Panc1 (cell line): ENCODE results near the gene GRID2. TPM values are rescaled to one million over a fixed set of nuclear protein-coding genes. Genes with fewer than 3 reads are reported as not detected.

ENCODE experiments used
- ATAC-seq: fragments of 200-7000 bp; cut with Tn5 transposase; 2 replicates; pipeline ENCODE4 v1.9.1; 2020; ENCODE audit warnings: mild to moderate bottlenecking, moderate library complexity
- BruUV-seq: library from RNA; stranded (reverse); fragments of 400-500 nt; replicated peaks from 2 replicates; lab custom pipeline; 2021; lab: Mats Ljungman, UMichigan
- CTCF ChIA-PET: fragments of 300-600 bp; sonication (Branson Sonifier 250); formaldehyde crosslinking; loops from one replicate; lab custom pipeline; 2022; ENCODE audit warnings: antibody characterized with exemption; lab: Charles Lee
- POLR2A ChIA-PET: fragments of 300-600 bp; sonication (Branson Sonifier 250); formaldehyde crosslinking; loops from one replicate; lab custom pipeline; 2022; ENCODE audit warnings: antibody characterized with exemption; lab: Charles Lee
- DNase-seq: peaks from one replicate; pipeline ENCODE4 v3.0.0-alpha.2; 2010; ENCODE audit warnings: low read depth, low spot score
- H3K27ac ChIP-seq: 2 replicates; pipeline ENCODE4 v1.5.1; 2011; ENCODE audit warnings: mild to moderate bottlenecking, low read length, inconsistent platforms
- H3K27me3 ChIP-seq: fragments of 200-500 bp; sonication (Bioruptor generic); 2 replicates; pipeline ENCODE4 v1.6.0; 2014; ENCODE audit warnings: low read length, inconsistent platforms; ENCODE audit not compliant: control insufficient read depth, insufficient read depth
- H3K36me3 ChIP-seq: fragments of 200-500 bp; sonication (Bioruptor generic); 2 replicates; pipeline ENCODE4 v1.5.1; 2014; ENCODE audit warnings: inconsistent platforms, mild to moderate bottlenecking, low read length, moderate library complexity; ENCODE audit not compliant: control insufficient read depth, insufficient read depth
- H3K4me1 ChIP-seq: 2 replicates; pipeline ENCODE4 v1.5.1; 2011; ENCODE audit warnings: inconsistent platforms, mild to moderate bottlenecking, low read length, moderate library complexity; ENCODE audit not compliant: control insufficient read depth, insufficient read depth
- H3K4me3 ChIP-seq, 2 experiments: 2 replicates each; pipeline ENCODE4 v1.5.1; 2011 to 2012; ENCODE audit warnings: low read depth in 2 of 2, low read length in 2 of 2, mild to moderate bottlenecking in 2 of 2, inconsistent platforms in 1 of 2, moderate library complexity in 1 of 2
- H3K9me3 ChIP-seq: fragments of 200-500 bp; sonication (Bioruptor generic); 2 replicates; pipeline ENCODE4 v1.5.1; 2014; ENCODE audit warnings: low read depth, mild to moderate bottlenecking, inconsistent platforms, low read length, moderate library complexity; ENCODE audit not compliant: control insufficient read depth, insufficient read depth
- CTCF ChIP-seq: fragments of 450-650 bp; IDR thresholded peaks from 2 replicates; pipeline ENCODE4 v1.5.1; 2017; ENCODE audit warnings: mild to moderate bottlenecking
- POLR2AphosphoS5 ChIP-seq: IDR thresholded peaks from 2 replicates; pipeline ENCODE4 v1.6.1; 2012; ENCODE audit warnings: mild to moderate bottlenecking, low read depth, low read length, moderate library complexity
- SIN3A ChIP-seq: IDR thresholded peaks from 2 replicates; pipeline ENCODE4 v1.6.1; 2012; ENCODE audit warnings: low read depth, mild to moderate bottlenecking, low read length, moderate library complexity, borderline replicate concordance; ENCODE audit not compliant: insufficient read depth
- TCF7L2 ChIP-seq: IDR thresholded peaks from 2 replicates; pipeline ENCODE4 v1.6.1; 2011; ENCODE audit warnings: mild to moderate bottlenecking, low read depth, low read length, inconsistent platforms
- in situ Hi-C: cut with HindIII; loops from 2 replicates; pipeline ENCODE4 v1.10.0; 2016; ENCODE audit warnings: low sequenced_read_pairs, low pct_unique_long_range_greater_than_20kb
- intact Hi-C: fragments of 100-400 bp; cut with micrococcal nuclease; formaldehyde crosslinking; loops from one replicate; pipeline ENCODE4 v1.10.0; 2022; ENCODE audit not compliant: unreplicated experiment
- total RNA-seq: library from RNA; stranded (reverse); gene quantifications from one replicate; pipeline ENCODE4 v1.2.1, GENCODE V29; 2021; ENCODE audit not compliant: unreplicated experiment
- TF ChIP-seq, protein P1 (sequence below), 2 experiments: IDR thresholded peaks; 2 replicates each; pipeline ENCODE4 v1.6.1; 2011 to 2012; ENCODE audit warnings: low read depth in 2 of 2, control low read depth in 1 of 2, low read length in 1 of 2, mild to moderate bottlenecking in 1 of 2, moderate library complexity in 1 of 2; ENCODE audit not compliant: insufficient read depth in 1 of 2

GRID2 gene
- total RNA-seq, 1 experiment from 2014 or later: 0.08 TPM

DNA sequence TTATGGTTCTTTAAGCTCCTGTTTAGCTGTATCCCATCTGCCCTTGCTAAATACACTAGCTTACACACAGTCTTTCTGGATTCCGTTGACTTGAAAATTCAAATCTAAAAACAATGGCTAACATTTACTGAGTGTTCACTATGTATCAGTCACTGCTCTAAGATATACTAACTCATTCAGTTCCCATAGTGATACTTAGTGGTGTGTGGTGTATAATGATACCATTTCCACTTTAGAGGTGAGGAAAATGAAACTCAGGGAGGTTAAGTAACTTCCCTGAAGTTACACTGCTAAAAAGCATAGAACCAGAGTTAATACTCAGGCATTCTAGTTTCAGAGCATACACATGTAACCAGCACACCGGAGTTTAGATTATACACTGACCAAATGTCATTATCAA lies 762.0 kb downstream of the GRID2 start:
- intact Hi-C loops: no loop called here
- ChIA-PET CTCF (no interaction called here), POLR2A (no interaction called here)
- Histone ChIP-seq H3K36me3 (no peaks in the 10 kb centered on the region), H3K27ac (no peak overlapping the region), H3K4me1 (no peaks in the 10 kb centered on the region), H3K9me3 (no peaks in the 10 kb centered on the region), H3K27me3 (no peaks in the 10 kb centered on the region), H3K4me3 (no peak overlapping the region)
- ATAC-seq (no peak), DNase-seq (no peak)
- no TSS peak for BruUV-seq
- no peak for TF ChIP-seq TCF7L2
- TF ChIP-seq SIN3A: no peak
- no peak for TF ChIP-seq CTCF
- TF ChIP-seq POLR2AphosphoS5: no peak
- TF ChIP-seq, protein P1, sequence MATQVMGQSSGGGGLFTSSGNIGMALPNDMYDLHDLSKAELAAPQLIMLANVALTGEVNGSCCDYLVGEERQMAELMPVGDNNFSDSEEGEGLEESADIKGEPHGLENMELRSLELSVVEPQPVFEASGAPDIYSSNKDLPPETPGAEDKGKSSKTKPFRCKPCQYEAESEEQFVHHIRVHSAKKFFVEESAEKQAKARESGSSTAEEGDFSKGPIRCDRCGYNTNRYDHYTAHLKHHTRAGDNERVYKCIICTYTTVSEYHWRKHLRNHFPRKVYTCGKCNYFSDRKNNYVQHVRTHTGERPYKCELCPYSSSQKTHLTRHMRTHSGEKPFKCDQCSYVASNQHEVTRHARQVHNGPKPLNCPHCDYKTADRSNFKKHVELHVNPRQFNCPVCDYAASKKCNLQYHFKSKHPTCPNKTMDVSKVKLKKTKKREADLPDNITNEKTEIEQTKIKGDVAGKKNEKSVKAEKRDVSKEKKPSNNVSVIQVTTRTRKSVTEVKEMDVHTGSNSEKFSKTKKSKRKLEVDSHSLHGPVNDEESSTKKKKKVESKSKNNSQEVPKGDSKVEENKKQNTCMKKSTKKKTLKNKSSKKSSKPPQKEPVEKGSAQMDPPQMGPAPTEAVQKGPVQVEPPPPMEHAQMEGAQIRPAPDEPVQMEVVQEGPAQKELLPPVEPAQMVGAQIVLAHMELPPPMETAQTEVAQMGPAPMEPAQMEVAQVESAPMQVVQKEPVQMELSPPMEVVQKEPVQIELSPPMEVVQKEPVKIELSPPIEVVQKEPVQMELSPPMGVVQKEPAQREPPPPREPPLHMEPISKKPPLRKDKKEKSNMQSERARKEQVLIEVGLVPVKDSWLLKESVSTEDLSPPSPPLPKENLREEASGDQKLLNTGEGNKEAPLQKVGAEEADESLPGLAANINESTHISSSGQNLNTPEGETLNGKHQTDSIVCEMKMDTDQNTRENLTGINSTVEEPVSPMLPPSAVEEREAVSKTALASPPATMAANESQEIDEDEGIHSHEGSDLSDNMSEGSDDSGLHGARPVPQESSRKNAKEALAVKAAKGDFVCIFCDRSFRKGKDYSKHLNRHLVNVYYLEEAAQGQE (IDR thresholded peaks at IDR 0.05; ENCODE audit: insufficient read depth in 1 of 2, low read depth in 2 of 2, low read length in 1 of 2): no peak
- in situ Hi-C loops: no loop called here

DNA sequence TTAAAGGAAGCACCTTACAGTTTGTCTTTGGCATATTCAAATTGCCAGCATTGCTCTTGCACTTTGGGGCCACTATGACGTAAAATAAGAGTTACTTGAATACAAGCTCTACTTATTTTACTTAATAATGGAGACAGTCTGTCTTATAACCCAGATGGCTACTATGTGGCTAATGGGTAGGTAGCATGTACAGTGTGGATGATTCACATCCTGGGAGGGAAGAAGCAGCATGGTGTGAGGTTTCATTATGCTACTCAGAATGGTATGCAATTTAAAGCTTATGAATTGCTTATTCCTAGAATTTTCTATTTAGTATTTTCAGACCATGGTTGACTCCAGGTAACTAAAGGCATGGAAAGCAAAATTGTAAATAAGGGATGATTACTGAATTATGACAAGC lies 763.0 kb downstream of the GRID2 start:
- intact Hi-C loops: no loop called here
- H3K9me3 ChIP-seq: no peaks in the 10 kb centered on the region
- in situ Hi-C loops: no loop called here
- ATAC-seq (no peak), DNase-seq (no peak)
- CTCF ChIA-PET: no interaction called here
- POLR2A ChIA-PET: no interaction called here
- TF ChIP-seq CTCF (no peak), SIN3A (no peak), TCF7L2 (no peak), POLR2AphosphoS5 (no peak)
- TF ChIP-seq, protein P1 (IDR thresholded peaks at IDR 0.05; ENCODE audit: insufficient read depth in 1 of 2, low read depth in 2 of 2, low read length in 1 of 2): no peak
- no peak overlapping the region for H3K27ac ChIP-seq
- no peaks in the 10 kb centered on the region for H3K27me3 ChIP-seq
- no peak overlapping the region for H3K4me3 ChIP-seq
- H3K4me1 ChIP-seq: no peaks in the 10 kb centered on the region
- no TSS peak for BruUV-seq
- no peaks in the 10 kb centered on the region for H3K36me3 ChIP-seq
